Spleen (tissue), 7 donors: Measurements from ENCODE around the gene NAALADL2.
"Not testable (repeated sequence)": the region's sequence is repeated elsewhere in the genome, so short reads cannot be mapped to it uniquely, and the experiment has no call there.

Experiments
- POLR2AphosphoS5 ChIP-seq, 3 donors: sonication (generic); formaldehyde crosslinking; IDR thresholded peaks; one replicate each; pipeline ENCODE4 v1.5.1; 2017; ENCODE audit warnings: antibody characterized with exemption in 3 of 3
- TF ChIP-seq, protein P1 (sequence below), 11 experiments: fragments of 200-600 bp in 7 of 11; fragments of 450-650 bp in 4 of 11; sonication (generic) in 4 of 11; IDR thresholded peaks in 8 of 11; conservative IDR thresholded peaks in 3 of 11; 1 replicate in 7 of 11; 2 replicates in 4 of 11; pipeline versions ENCODE4 v1.4.0 to v1.8.0; 2016 to 2021; ENCODE audit warnings: antibody characterized with exemption in 11 of 11, inconsistent platforms in 4 of 11, mild to moderate bottlenecking in 1 of 11
- donor health status: DM: no; HTN: no; CAD: no; lungs with moderate emphysema.
- donor health status: DM: no; HTN: no; CAD: no.
- donor health status: DM: no; HTN: no; CAD: no.

DNA sequence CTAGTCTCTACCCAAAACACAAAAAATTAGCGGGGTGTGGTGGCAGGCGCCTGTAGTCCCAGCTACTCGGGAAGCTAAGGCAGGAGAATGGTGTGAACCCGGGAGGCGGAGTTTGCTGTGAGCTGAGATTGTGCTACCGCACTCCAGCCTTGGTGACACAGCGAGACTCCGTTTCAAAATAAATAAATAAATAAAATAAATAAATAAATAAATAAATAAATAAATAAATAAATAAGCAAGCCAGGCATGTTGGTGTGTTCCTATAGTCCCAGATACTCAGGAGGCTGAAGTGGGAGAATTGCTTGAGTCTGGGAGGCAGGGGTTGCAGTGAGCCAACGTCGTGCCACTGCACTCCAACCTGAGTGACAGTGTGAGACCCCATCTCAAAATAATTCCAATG lies 314.0 kb downstream of the NAALADL2 start:
- TF ChIP-seq, protein P1, sequence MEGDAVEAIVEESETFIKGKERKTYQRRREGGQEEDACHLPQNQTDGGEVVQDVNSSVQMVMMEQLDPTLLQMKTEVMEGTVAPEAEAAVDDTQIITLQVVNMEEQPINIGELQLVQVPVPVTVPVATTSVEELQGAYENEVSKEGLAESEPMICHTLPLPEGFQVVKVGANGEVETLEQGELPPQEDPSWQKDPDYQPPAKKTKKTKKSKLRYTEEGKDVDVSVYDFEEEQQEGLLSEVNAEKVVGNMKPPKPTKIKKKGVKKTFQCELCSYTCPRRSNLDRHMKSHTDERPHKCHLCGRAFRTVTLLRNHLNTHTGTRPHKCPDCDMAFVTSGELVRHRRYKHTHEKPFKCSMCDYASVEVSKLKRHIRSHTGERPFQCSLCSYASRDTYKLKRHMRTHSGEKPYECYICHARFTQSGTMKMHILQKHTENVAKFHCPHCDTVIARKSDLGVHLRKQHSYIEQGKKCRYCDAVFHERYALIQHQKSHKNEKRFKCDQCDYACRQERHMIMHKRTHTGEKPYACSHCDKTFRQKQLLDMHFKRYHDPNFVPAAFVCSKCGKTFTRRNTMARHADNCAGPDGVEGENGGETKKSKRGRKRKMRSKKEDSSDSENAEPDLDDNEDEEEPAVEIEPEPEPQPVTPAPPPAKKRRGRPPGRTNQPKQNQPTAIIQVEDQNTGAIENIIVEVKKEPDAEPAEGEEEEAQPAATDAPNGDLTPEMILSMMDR (IDR thresholded peaks at IDR 0.05 in 8 of 11, conservative IDR thresholded peaks at IDR 0.05 in 3 of 11), result not testable (repeated sequence)
- not testable (repeated sequence) for TF ChIP-seq POLR2AphosphoS5 (IDR thresholded peaks at IDR 0.05)
